Stimulated activated CD4-positive, alpha-beta T cell treated with anti-CD3 and anti-CD28 coated beads, Interleukin-1b, Interleukin-23, amount 100 ng/mL, for 1 hour (primary cell): ENCODE data around the gene LRRC23.
A peak's percentile ranks its signal among the peaks of the same experiment; 100 is the strongest.
"Not testable (repeated sequence)": the region's sequence is repeated elsewhere in the genome, so short reads cannot be mapped to it uniquely, and the experiment has no call there.

ENCODE experiments used
- DNase-seq, 2 donors: peaks; one replicate each; pipeline ENCODE4 v3.0.0-alpha.2; 2020; ENCODE audit warnings: low read depth in 2 of 2

The LRRC23 gene

DNA sequence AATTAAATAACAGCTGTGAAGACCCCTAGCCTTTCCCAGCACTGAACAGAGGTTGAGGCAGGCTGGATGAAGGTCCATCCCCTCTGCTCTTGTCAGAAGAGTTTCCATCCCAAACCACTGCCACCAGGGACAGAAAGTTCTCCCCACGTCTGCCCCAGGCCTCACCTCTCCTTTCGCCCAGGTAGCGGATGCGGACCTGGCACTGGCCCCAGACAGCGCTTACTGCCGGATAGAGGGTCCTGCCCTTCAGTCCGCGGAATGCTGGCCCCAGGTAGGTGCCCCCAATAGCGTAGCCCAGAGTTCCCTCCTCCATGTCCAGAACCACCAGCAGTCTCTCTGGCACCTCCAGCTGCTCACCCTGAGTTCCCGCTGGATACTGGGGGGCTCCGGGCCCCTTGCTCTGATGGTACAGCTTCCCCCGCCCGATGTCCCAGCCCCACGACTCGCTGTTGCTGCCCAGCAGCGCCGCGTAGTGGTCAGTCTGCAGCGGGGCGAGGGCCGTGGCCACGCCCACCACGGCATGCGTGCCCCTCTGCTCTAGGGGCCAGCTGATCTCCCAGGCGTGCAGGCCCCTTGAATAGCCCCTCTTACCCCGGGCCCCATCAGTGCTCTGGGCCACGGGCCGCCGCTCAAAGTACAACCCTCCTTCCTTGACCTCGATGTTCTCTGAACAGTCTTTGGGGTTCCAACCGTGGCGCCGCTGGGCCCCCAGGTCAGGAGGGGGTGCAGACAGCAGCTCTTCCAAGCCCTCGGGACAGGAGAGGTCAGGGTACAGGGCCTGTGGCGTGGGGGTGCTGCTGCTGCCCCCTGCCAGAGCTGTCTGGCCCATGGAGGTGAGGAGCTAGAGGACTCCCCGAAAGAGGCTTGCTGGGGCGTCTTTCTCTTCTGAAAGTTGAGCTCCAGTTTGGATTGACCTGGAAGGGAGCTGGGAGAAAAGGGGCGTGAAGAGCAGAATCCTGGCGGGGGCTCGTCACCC lies 32.3 kb upstream of the LRRC23 start:
- peak; percentile 54 to 78 for DNase-seq

DNA sequence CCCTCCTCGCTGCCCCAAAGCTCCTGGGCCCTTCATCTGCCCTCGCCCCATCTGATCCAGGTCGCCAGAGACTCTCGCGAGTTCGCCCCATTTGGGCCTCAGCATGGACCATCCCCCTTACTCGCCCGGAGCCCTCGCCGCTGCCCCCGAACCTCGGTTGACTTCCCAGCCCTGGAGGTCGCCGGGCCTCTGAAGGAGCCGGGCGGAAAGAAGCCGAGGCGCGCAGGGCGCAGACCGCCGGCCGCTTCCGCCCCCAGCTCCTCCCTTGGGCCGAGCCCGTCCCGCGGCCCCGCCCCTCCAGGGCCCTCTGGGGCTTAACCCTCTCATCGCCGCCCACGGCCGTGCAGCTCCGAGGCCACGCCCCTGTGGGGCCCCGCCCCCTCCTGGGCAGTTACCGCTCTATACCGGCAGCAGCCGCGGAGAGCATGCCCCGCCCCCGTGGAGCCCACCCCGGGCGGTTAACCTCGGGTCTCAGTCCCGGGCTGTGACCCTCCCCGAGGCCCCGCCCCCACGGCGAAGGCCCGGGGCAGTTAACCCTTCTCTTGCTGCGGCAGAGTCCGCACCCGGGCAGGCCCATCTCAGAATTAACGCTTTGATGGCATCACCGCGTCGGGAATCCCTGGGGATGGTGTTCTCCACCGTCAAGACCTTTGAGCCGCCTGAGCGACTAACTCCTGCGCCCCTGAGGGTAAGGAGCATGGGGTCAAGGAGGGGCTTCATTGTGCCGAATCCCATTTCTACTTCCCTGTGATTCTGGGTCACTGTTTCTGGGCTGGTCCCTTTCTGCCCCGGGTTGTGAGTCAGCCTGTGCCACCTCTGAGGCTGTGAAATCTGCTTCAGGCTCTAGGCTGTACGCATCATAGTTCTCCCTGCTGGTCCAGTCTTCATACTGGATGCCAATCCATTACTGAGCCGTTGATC lies 31.3 kb upstream of the LRRC23 start, which contains the start of gene SPSB2:
Gene SPSB2, minus strand, starts transcription at position 210 of the 921 bp plus-strand sequence. CDS start 402 bp downstream, outside the sequence.
- DNase-seq: peak; percentile 97 to 100

DNA sequence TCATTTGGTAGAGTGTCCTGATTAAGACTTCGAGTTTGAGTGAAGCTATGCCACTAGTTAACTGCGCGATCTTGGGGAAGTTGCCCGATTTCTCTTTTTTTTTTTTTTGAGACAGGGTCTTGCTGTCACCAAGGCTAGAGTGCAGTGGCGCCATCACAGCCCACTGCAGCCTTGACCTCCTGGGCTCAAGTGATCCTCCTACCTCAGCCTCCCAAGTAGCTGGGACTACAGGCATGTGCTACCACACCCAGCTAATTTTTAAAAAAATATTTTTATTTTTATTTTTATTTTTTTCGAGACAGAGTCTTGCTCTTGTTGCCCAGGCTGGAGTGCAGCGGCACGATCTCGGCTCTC lies 30.6 kb upstream of the LRRC23 start:
- not testable (repeated sequence) for DNase-seq

DNA sequence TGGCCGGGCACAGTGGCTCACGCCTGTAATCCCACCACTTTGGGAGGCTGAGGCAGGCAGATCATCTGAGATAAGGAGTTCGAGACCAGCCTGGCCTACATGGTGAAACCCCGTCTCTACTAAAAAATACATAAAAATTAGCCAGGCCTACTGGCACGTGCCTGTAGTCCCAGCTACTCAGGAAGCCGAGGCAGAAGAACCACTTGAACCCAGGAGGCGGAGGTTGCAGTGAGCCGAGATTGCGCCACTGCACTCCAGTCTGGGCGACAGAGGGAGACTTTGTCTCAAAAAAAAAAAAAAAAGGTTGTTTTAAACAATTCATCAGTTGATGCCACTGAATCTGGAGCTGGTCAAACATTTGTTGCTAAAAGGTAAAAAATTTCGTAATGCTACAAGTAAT lies 24.8 kb upstream of the LRRC23 start:
- not testable (repeated sequence) for DNase-seq

DNA sequence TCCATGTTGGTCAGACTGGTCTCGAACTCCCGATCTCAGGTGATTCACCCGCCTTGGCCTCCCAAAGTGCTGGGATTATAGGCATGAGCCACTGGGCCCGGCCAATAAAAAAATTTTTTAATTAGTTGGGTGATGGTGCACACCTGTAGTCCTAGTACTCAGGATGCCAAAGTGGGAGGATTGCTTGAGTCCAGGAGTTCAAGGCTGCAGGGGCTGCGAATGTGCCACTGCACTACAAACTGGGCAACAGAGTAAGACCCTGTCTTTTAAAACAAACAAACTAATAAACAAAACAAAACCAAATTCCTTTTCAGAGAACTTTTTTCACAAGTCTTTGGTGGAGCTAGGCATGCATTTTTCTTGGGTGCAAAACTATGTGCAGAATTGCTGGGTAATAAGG lies 21.4 kb upstream of the LRRC23 start:
- DNase-seq: no peak

DNA sequence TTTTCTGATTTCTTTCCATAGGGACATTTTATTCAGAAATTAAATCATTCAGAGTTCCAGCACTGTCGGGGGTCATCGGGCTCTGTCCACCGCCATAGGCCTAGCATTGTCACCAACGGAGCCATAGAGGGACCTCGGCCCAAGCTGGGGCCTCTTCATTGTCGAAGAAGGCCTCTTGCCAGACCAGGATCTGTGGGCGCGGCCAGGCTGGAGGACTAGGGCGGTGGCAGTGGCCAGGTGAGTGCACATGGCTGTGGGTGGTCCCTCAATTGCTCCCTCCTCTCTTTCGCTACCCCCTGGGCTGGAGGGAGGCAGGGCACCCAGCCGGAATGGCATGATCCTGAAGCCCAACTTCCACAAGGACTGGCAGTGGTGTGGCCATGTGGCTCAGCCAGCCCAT lies 20.9 kb upstream of the LRRC23 start:
- no peak for DNase-seq

DNA sequence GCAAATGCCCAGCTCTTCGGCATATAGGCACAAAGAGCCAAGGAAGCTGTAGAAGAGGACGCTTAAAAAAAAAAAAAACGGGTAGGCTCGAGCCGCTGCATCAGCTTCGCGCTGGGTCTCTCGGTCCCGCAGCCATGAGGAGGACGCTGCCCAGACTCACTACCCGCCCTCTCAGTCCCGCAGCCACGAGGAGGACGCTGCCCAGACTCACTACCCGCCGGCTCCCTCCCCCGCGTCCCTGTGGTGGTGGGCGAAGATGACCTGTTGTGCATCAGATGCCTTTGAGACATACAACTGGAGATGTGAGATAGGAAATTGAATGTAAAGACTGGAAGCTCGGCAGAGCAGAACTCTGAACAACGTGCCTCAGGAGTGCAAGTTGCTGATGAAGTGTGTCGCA lies 20.1 kb upstream of the LRRC23 start:
- DNase-seq: no peak

DNA sequence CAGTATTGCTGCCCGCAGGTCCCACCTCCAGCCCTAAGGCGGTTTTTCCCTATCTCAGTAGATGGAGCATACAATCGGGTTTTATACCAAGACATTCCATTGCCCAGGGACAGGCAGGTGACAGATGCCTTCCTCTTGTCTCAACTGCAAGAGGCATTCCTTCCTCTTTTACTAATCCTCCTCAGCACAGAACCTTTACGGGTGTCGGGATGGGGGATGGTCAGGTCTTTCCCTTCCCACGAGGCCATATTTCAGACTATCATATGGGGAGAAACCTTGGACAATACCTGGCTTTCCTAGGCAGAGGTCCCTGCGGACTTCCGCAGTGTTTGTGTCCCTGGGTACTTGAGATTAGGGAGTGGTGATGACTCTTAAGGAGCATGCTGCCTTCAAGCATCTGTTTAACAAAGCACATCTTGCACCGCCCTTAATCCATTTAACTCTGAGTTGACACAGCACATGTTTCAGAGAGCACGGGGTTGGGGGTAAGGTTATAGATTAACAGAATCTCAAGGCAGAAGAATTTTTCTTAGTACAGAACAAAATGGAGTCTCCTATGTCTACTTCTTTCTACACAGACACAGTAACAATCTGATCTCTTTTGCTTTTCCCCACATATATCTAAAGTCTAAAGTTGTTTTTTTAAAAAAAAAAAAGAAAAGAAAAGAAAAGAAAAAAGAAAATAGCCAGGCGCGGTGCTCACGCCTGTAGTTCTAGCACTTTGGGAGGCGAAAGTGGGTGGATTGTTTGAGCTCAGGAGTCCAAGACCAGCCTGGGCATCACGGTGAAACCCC lies 18.2 kb upstream of the LRRC23 start:
- DNase-seq: not testable (repeated sequence)

DNA sequence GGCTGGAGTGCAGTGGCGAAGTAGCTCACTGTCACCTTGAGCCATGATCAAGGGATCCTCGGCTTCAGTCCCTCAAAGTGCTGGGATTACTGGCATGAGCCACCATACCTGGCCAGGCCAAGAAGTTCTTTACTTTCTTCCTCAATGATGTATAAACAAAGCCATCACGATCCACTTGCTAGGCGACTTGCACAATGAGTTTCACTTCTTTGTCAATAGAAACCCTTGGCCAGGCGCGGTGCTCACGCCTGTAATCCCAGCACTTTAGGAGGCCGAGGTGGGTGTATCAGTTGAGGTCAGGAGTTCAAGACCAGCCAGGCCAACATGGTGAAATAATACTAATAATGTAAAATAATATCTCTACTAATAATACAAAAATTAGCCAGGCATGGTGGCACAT lies 17.2 kb upstream of the LRRC23 start:
- no peak for DNase-seq

DNA sequence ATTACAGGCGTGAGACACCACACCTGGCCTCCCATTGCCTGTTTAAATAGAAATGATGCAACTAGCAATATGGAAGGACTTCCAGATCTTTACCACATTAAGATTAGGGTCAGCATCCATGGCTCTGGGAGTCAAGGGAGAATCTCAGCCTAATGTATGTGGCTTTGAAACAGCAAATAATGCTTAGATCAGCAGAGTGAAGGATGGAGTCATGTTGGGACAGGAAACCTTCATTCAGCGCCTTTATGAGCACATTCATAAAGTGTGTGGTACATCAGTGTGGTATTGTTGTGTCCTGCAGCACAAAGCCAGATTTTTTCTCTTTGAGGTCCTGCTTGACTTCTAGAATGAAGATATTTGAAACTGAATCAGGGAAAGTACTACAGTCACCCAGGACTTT lies 16.3 kb upstream of the LRRC23 start:
- DNase-seq: no peak

DNA sequence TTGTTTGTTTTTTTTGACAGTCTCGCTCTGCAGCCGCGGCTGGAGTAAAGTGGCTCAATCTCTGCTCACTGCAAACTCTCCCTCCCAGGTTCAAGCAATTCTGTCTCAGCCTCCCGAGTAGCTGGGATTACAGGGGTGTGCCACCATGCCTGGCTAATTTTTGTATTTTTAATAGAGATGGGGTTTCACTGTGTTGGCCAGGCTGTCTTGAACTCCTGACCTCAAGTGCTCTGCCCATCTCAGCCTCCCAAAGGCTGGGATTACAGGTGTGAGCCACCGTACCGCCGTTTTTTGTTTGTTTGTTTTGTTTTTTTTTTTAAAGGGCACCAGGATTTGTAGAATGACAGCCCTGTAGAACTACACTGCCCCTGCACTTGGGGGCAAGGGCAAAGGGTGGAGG lies 15.8 kb upstream of the LRRC23 start:
- DNase-seq: not testable (repeated sequence)

DNA sequence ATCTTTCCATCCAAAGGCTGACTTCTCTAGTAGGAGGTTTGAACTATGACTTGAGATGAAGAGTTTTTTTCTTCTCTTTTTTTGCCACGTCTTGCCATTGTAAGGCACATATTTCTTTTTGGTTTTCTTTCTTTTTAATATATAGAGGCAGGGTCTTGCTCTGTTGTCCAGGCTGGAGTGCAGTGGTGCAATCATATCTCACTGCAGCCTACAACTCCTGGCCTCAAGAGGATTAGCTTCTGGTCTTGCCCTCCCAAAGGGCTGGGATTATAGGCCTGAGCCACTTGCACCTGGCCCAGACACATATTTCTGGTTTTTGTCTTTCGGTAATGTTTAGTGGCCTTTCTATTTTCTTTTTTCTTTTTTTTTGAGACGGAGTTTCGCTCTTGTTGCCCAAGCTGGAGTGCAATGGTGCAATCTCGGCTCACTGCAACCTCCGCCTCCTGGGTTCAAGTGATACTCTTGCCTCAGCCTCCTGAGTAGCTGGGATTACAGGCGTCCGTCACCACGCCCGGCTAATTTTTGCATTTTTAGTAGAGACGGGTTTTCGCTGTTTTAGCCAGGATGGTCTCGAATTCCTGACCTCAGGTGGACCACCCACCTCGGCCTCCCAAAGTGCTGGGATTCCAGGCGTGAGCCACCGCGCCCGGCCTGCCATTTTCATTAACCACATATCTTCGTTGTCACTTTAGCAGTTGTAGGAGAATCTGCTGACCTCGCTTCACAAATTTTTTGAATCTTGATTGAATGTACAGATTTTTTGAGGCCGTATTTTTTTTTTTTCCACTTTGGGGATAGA lies 14.6 kb upstream of the LRRC23 start:
- DNase-seq: not testable (repeated sequence)

DNA sequence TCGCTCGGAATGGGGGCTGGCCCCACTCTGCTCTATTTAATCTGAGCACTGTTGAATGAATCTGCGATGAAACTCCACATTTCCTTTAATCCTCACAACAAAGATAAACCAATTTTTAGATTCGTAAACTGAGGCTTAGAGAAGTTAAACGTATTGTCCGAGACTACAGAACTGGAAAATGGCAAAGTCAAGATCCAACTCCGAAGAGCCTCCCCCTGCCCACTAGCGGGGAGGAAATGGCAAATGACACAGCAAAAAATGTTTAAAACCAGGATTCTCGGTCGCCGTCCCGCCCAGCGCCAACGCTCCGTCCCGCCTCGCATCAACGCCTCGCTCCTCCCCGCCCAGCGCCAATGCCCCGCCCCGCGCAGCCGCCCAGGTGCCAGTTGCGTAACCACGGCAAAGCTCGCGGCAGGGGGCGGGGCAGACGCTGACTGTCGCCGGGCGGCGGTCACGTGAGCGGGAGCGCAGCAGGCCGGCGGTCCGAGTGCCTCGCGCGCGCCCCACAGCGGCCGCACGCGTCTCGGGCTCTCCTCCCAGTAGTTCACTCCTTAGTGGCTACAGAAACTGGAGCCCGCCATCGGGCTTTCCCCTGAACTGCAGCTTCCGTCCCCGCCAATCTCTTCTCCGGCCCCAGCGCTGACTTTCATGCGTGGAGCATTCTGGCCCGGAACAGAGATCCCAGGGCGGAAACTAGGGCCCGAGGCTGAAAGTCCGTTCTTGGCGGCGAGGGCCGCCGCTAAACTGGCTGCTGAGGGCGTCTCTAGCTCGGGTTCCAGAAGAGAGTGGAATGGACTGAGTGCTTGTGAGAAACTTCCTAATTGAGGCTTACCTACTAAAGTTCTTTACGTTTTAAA lies 13.6 kb upstream of the LRRC23 start:
- DNase-seq: peak; percentile 96 to 98

DNA sequence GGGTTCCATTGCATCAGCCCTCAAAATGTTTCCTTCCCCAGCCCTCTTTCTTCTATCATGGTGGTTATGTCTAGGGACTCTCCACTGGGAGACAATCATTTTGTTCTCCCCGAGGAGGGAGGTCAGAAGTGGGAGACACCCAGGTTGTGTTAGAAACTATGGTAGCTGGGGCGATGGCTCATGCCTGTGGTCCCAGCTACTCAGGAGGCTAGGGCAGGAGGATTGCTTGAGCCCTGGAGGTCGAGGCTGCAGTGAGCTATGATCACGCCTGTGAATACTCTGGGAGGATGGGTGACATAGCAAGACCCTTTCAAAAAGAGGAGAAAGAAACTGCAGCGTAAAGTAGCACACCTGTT lies 13.0 kb upstream of the LRRC23 start:
- DNase-seq: no peak

DNA sequence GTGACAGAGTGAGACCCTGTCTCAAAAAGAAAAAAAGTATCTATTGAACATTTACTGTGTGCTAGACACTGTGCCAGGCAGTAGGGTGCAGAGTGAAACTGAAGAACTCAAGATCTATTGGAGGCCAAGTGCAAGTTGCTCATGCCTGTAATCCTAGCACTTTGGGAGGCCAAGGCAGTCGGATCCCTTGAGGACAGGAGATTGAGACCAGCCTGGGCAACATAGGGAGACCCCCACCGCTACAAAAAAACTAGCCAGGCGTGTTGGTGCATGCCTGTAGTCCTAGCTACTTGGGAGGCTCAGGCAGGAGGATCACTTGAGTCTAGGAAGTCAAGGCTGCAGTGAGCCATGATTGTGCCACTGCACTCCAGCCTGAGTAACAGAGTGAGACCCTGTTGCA lies 11.9 kb upstream of the LRRC23 start:
- not testable (repeated sequence) for DNase-seq

DNA sequence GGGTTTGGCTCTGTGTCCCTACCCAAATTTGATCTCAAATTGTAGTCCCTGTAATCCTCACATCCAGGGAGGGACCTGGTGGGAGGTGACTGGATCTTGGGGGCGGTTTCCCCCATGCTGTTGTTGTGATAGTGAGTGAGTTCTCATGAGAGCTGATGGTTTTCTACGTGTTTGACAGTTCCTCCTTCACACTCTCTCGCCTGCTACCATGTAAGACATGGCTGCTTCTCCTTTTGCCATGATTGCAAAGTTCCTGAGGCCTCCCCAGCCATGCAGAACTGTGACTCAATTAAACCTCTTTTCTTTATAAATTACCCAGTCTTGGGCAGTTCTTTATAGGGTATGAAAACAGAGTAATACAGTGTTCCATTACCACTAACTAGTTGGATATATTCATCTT lies 10.3 kb upstream of the LRRC23 start:
- DNase-seq: no peak

DNA sequence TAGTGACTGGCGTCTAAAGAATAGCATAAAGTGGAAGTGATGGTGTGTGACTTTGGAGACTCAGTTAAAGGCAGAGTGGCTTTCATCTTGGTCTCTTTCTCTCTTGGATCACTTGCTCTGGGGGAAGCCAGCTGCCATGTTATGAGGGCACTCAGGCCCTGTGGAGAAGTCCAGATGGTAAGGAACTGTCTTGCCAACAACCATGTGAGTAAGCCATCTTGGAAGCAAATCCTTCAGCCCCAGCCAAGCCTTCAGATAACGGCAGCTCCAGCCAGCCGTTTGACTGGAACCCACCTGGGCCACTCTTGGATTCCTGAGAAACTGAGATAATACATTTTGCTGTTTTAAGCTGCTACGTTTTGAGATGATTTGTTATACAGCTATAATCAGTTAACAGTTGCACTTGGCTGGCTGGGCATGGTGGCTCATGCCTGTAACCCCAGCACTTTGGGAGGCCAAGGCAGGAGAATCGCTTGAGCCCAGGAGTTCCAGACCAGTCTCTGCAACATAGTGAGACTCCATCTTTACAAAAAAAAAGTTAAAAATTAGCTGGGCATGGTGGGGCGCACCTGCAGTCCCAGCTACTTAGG lies 7.7 kb upstream of the LRRC23 start:
- no peak for DNase-seq

DNA sequence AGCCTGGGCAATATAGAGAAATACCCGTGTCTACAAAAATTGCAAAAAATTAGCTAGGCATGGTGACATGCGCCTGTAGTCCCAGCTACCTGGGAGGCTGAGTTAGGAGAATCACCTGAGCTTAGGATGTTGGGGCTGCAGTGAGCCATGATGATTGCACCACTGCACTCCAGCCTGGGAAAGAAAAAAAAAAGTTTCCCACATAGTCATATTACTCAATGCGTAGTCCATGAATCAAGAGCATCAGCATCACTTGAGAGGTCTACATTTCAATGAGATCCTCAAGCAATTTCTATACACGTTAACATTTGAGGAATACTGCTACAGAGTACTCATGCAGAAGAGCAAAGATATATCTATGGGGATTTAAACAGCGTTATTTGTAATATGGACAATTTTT lies 5.2 kb upstream of the LRRC23 start:
- no peak for DNase-seq

DNA sequence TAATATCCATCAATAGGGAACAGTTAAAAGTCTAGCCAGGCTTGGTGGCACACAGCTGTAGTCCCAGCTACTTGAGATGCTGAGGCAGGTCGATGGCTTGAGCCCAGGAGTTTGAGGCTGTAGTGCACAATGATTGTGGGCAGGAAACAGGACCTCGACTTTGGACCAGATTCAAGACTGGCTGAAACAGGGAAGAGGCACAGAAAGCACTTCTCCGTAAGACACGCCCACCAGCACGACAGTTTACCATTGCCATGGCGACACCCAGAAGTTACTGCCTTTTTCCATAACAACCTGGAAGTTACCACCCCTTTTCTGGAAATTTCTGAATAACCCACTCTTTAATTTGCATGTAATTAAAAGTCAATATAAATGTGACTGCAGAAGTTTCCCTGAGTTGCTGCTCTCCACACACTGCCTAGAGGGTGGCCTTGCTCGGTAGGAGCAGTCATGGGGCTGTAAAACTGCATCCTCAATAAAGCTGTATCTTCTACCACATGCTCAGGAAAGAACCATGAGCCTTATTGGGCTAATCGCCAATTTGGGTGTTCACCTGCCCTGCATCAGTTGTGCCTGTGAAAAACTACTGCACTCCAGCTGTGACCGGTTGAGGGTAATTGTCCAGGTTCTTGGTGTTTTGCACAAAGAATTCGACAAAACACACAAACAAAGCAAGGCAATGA lies 4.6 kb upstream of the LRRC23 start:
- no peak for DNase-seq
